ENCODE results near the gene LIMK2.

LIMK2 gene

GRCh38 chr22:31271485-31271884, 59.4 kb downstream of the LIMK2 start:
- H3K27ac Mint-ChIP-seq, result peak overlapping the region; percentile 78
- no peak overlapping the region for H3K4me3 Mint-ChIP-seq
- peaks cover 54% of the 10 kb centered on the region for H3K36me3 Mint-ChIP-seq
- no peak for DNase-seq (ENCODE audit: low spot score in 2 of 2)
- H3K4me1 Mint-ChIP-seq, result peaks cover 24% of the 10 kb centered on the region
- ATAC-seq, result no peak
- H3K9me3 Mint-ChIP-seq, result no peaks in the 10 kb centered on the region

DNA sequence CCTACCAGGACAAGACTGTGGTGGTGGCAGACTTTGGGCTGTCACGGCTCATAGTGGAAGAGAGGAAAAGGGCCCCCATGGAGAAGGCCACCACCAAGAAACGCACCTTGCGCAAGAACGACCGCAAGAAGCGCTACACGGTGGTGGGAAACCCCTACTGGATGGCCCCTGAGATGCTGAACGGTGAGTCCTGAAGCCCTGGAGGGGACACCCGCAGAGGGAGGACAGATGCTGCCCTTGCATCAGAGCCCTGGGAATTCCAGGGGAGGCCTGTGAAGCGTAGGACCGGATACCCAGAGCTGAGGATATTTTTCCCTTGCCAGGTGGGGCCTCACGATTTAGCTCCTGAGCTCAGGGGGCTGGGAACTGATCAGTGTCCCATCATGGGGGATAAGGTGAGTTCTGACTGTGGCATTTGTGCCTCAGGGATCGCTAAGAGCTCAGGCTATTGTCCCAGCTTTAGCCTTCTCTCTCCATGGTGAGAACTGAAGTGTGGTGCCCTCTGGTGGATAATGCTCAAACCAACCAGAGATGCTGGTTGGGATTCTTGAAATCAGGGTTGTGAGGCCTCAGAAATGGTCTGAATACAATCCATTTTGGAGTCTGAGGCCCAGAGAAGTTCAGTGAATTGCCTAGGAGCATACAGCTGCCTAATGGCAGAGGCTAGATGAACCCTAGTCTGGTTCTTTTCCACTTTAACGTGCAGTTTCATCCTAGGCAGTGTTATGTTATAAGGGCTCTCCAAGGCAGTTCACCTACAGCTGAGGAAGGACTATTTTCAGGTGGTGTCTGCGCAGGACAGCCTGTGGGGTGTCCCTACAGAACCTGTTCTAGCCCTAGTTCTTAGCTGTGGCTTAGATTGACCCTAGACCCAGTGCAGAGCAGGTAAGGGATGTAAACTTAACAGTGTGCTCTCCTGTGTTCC, 60.7 kb downstream of the LIMK2 start:
- peaks cover 55% of the 10 kb centered on the region for H3K36me3 Mint-ChIP-seq
- H3K27ac Mint-ChIP-seq, result peak overlapping the region; percentile 29
- ATAC-seq (peak; percentile 75), DNase-seq (ENCODE audit: low spot score in 2 of 2) (peak in 1 of 2 donors; percentile 62)
- H3K4me3 Mint-ChIP-seq, result no peak overlapping the region
- H3K9me3 Mint-ChIP-seq, result no peaks in the 10 kb centered on the region
- peaks cover 24% of the 10 kb centered on the region for H3K4me1 Mint-ChIP-seq

GRCh38 chr22:31274017-31274416, 61.9 kb downstream of the LIMK2 start:
- H3K4me1 Mint-ChIP-seq, result peaks cover 36% of the 10 kb centered on the region
- ATAC-seq (no peak), DNase-seq (ENCODE audit: low spot score in 2 of 2) (no peak)
- H3K9me3 Mint-ChIP-seq, result no peaks in the 10 kb centered on the region
- no peak overlapping the region for H3K4me3 Mint-ChIP-seq
- peak overlapping the region; percentile 86 for H3K27ac Mint-ChIP-seq
- peaks cover 56% of the 10 kb centered on the region for H3K36me3 Mint-ChIP-seq

DNA sequence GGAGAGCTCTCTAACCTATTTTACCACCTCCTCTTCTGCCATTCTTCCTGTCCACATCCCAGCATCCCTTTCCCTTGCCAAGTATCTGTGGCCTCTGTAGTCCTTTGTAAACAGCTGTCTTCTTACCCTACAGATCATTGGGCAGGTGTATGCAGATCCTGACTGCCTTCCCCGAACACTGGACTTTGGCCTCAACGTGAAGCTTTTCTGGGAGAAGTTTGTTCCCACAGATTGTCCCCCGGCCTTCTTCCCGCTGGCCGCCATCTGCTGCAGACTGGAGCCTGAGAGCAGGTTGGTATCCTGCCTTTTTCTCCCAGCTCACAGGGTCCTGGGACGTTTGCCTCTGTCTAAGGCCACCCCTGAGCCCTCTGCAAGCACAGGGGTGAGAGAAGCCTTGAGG, 62.9 kb downstream of the LIMK2 start:
- no peak for ATAC-seq
- H3K9me3 Mint-ChIP-seq, result no peaks in the 10 kb centered on the region
- peaks cover 58% of the 10 kb centered on the region for H3K36me3 Mint-ChIP-seq
- peaks cover 40% of the 10 kb centered on the region for H3K4me1 Mint-ChIP-seq
- DNase-seq (ENCODE audit: low spot score in 2 of 2), result no peak
- H3K27ac Mint-ChIP-seq, result peak overlapping the region; percentile 86
- no peak overlapping the region for H3K4me3 Mint-ChIP-seq

- H3K4me3 Mint-ChIP-seq, result no peak overlapping the region
- DNase-seq (ENCODE audit: low spot score in 2 of 2) (no peak), ATAC-seq (no peak)
- H3K27ac Mint-ChIP-seq, result peak overlapping the region; percentile 86
- no peaks in the 10 kb centered on the region for H3K9me3 Mint-ChIP-seq
- H3K4me1 Mint-ChIP-seq, result peaks cover 40% of the 10 kb centered on the region
- peaks cover 64% of the 10 kb centered on the region for H3K36me3 Mint-ChIP-seq
These were observed 63.5 kb downstream of the LIMK2 start for GRCh38 chr22:31275576-31275975.

GRCh38 chr22:31276426-31277167, 64.5 kb downstream of the LIMK2 start:
- Mint-ChIP-seq H3K4me3 (no peak overlapping the region), H3K27ac (no peak overlapping the region), H3K9me3 (no peaks in the 10 kb centered on the region), H3K4me1 (peaks cover 32% of the 10 kb centered on the region), H3K36me3 (peaks cover 74% of the 10 kb centered on the region)
- ATAC-seq (no peak), DNase-seq (ENCODE audit: low spot score in 2 of 2) (no peak)

- H3K4me1 Mint-ChIP-seq, result peaks cover 35% of the 10 kb centered on the region
- H3K27ac Mint-ChIP-seq, result peak overlapping the region; percentile 91
- H3K4me3 Mint-ChIP-seq, result no peak overlapping the region
- H3K36me3 Mint-ChIP-seq, result peaks cover 86% of the 10 kb centered on the region
- H3K9me3 Mint-ChIP-seq, result no peaks in the 10 kb centered on the region
- DNase-seq (ENCODE audit: low spot score in 2 of 2), result no peak
- ATAC-seq, result no peak
These were observed 65.6 kb downstream of the LIMK2 start for GRCh38 chr22:31277741-31278140.

GRCh38 chr22:31278151-31278621, 66.1 kb downstream of the LIMK2 start:
- Mint-ChIP-seq H3K9me3 (no peaks in the 10 kb centered on the region), H3K36me3 (peaks cover 87% of the 10 kb centered on the region), H3K4me3 (peak overlapping the region; percentile 13), H3K27ac (peak overlapping the region; percentile 91), H3K4me1 (peaks cover 38% of the 10 kb centered on the region)
- DNase-seq (ENCODE audit: low spot score in 2 of 2), result no peak
- ATAC-seq, result no peak

DNA sequence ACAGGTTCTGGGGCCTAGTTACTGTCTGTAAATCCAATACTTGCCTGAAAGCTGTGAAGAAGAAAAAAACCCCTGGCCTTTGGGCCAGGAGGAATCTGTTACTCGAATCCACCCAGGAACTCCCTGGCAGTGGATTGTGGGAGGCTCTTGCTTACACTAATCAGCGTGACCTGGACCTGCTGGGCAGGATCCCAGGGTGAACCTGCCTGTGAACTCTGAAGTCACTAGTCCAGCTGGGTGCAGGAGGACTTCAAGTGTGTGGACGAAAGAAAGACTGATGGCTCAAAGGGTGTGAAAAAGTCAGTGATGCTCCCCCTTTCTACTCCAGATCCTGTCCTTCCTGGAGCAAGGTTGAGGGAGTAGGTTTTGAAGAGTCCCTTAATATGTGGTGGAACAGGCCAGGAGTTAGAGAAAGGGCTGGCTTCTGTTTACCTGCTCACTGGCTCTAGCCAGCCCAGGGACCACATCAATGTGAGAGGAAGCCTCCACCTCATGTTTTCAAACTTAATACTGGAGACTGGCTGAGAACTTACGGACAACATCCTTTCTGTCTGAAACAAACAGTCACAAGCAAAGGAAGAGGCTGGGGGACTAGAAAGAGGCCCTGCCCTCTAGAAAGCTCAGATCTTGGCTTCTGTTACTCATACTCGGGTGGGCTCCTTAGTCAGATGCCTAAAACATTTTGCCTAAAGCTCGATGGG, 66.7 kb downstream of the LIMK2 start:
- ATAC-seq (peak; percentile 85), DNase-seq (ENCODE audit: low spot score in 2 of 2) (no peak)
- H3K27ac Mint-ChIP-seq, result peak overlapping the region; percentile 91
- peaks cover 87% of the 10 kb centered on the region for H3K36me3 Mint-ChIP-seq
- H3K4me3 Mint-ChIP-seq, result peak overlapping the region; percentile 13
- no peaks in the 10 kb centered on the region for H3K9me3 Mint-ChIP-seq
- H3K4me1 Mint-ChIP-seq, result peaks cover 39% of the 10 kb centered on the region

DNA sequence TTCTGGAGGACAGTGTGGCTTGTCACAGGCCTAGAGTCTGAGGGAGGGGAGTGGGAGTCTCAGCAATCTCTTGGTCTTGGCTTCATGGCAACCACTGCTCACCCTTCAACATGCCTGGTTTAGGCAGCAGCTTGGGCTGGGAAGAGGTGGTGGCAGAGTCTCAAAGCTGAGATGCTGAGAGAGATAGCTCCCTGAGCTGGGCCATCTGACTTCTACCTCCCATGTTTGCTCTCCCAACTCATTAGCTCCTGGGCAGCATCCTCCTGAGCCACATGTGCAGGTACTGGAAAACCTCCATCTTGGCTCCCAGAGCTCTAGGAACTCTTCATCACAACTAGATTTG, 67.2 kb downstream of the LIMK2 start:
- no peaks in the 10 kb centered on the region for H3K9me3 Mint-ChIP-seq
- H3K4me1 Mint-ChIP-seq, result peaks cover 39% of the 10 kb centered on the region
- ATAC-seq (no peak), DNase-seq (ENCODE audit: low spot score in 2 of 2) (no peak)
- peak overlapping the region; percentile 91 for H3K27ac Mint-ChIP-seq
- H3K36me3 Mint-ChIP-seq, result peaks cover 87% of the 10 kb centered on the region
- H3K4me3 Mint-ChIP-seq, result no peak overlapping the region

- Mint-ChIP-seq H3K27ac (peak overlapping the region; percentile 91), H3K36me3 (peaks cover 84% of the 10 kb centered on the region), H3K9me3 (no peaks in the 10 kb centered on the region), H3K4me1 (peaks cover 43% of the 10 kb centered on the region), H3K4me3 (no peak overlapping the region)
- no peak for DNase-seq (ENCODE audit: low spot score in 2 of 2)
- ATAC-seq, result no peak
These were observed 67.9 kb downstream of the LIMK2 start for GRCh38 chr22:31279821-31280505.

GRCh38 chr22:31281733-31282132, 69.6 kb downstream of the LIMK2 start:
- peaks cover 87% of the 10 kb centered on the region for H3K36me3 Mint-ChIP-seq
- no peaks in the 10 kb centered on the region for H3K9me3 Mint-ChIP-seq
- ATAC-seq (no peak), DNase-seq (ENCODE audit: low spot score in 2 of 2) (no peak)
- H3K4me1 Mint-ChIP-seq, result peaks cover 61% of the 10 kb centered on the region
- H3K27ac Mint-ChIP-seq, result peak overlapping the region; percentile 81
- no peak overlapping the region for H3K4me3 Mint-ChIP-seq

- Mint-ChIP-seq H3K27ac (peak overlapping the region; percentile 81), H3K9me3 (no peaks in the 10 kb centered on the region), H3K4me1 (peaks cover 72% of the 10 kb centered on the region), H3K36me3 (peaks cover 91% of the 10 kb centered on the region), H3K4me3 (no peak overlapping the region)
- ATAC-seq (no peak), DNase-seq (ENCODE audit: low spot score in 2 of 2) (no peak)
These were observed 70.8 kb downstream of the LIMK2 start for GRCh38 chr22:31282748-31283468.
